Measurements from ENCODE around the gene GGNBP2.
"Not testable (repeated sequence)": the region's sequence is repeated elsewhere in the genome, so short reads cannot be mapped to it uniquely, and the experiment has no call there.

GGNBP2 gene

GRCh38 chr17:36600936-36601302 lies 56.2 kb downstream of the GGNBP2 start:
- DNase-seq (ENCODE audit: low read depth): no peak
- TF ChIP-seq CTCF (conservative IDR thresholded peaks at IDR 0.05; ENCODE audit: low read depth, low read length): no peak
- peak overlapping the region; percentile 90 for H3K4me3 ChIP-seq (ENCODE audit: low read length)

GRCh38 chr17:36601303-36602029 lies 56.7 kb downstream of the GGNBP2 start, which contains the start of gene MRM1:
MRM1 (plus strand) TSS chr17:36601583; CDS start chr17:36601811, 228 bp downstream.
- DNase-seq (ENCODE audit: low read depth): peak; percentile 51
- TF ChIP-seq CTCF (conservative IDR thresholded peaks at IDR 0.05; ENCODE audit: low read depth, low read length): no peak
- peak within 1 kb of the TSS; percentile 90 for H3K4me3 ChIP-seq (ENCODE audit: low read length)

DNA sequence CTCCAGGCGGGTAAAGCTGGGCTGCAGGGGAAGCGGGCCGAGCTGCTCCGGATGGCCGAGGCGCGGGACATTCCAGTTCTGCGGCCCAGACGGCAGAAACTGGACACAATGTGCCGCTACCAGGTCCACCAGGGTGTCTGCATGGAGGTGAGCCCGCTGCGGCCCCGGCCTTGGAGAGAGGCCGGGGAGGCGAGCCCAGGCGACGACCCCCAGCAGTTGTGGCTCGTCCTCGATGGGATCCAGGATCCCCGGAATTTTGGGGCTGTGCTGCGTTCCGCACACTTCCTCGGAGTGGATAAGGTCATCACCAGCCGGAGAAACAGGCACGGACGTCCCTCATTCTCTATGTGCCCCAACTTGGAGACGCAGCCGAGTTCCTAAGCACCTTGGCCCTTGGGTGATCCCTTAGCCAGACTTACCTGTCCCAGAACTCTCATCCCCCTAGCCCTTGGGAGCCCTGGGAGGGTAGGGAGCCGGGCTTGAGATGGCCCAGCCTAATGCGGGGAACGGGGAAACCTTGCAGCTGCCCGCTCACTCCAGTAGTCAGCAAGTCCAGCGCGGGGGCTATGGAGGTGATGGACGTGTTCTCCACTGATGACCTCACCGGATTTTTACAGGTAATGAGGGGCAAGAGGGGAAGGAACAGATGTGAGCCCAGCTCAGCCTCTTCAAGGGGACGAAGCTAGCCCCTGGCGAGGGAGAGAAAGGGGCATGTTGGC lies 57.5 kb downstream of the GGNBP2 start:
- peak overlapping the region; percentile 90 for H3K4me3 ChIP-seq (ENCODE audit: low read length)
- no peak for TF ChIP-seq CTCF (conservative IDR thresholded peaks at IDR 0.05; ENCODE audit: low read depth, low read length)
- DNase-seq (ENCODE audit: low read depth): no peak

DNA sequence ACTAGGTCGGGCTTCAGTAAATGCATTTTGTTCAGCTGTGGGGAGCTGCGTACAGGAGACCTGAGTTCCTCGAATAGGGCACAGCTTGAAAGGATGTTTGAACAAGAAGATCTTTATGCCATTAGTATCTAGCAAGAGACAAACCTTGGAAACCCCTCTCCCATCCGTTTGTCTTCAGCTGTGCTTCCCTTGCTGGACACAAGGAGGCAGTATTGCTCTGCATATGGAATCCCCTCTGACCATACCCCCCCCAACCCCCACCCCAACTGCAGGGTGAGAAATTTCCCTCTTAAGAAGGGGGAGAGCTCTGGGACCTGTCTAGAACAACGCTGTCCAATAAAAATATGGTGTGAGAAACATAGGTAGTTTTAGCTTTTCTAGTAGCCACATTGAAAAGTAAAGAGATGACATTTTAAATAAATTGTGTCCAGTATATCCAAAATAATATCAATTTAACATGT lies 58.2 kb downstream of the GGNBP2 start:
- TF ChIP-seq CTCF (conservative IDR thresholded peaks at IDR 0.05; ENCODE audit: low read depth, low read length): peak; percentile 90
- peak overlapping the region; percentile 90 for H3K4me3 ChIP-seq (ENCODE audit: low read length)
- DNase-seq (ENCODE audit: low read depth): no peak

DNA sequence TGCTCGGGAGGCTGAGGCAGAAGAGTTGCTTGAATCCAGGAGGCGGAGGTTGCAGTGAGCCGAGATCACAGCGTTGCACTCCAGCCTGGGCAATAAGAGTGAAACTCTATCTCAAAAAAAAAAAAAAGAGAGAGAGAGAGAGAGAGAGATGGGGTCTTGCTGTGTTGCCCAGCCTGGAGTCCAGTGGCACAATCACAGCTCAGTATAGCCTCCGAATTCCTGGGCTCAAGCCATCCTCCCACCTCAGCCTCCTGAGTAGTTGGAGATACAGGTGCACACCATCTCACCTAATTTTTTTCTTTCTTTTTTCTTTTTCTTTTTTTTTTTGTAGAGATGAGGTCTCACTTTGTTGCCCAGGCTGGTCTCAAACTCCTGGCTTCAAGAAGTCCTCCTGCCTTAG lies 60.3 kb downstream of the GGNBP2 start:
- DNase-seq (ENCODE audit: low read depth); H3K4me3 ChIP-seq (ENCODE audit: low read length): not testable (repeated sequence)

DNA sequence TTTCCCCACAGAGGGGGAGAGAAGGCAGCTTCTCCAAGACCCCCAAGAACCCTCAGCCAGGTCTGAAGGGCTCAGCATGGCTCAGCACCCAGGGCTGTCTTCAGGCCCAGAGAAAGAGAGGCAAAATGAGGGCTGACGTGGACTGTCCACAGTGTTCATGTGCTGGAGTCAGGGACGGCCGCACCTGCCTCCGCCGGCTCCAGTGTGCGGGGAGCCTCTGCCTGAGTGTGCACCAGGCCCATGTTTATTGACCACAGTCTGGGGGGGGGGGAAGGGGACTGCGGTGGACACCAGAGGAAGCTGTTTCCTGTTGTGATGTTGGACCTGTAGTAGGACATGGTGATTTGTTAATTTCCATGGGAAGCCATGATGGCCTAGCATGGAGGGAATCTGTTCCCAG lies 63.6 kb downstream of the GGNBP2 start:
- H3K4me3 ChIP-seq (ENCODE audit: low read length): no peak overlapping the region
- TF ChIP-seq CTCF (conservative IDR thresholded peaks at IDR 0.05; ENCODE audit: low read depth, low read length): no peak
- no peak for DNase-seq (ENCODE audit: low read depth)

DNA sequence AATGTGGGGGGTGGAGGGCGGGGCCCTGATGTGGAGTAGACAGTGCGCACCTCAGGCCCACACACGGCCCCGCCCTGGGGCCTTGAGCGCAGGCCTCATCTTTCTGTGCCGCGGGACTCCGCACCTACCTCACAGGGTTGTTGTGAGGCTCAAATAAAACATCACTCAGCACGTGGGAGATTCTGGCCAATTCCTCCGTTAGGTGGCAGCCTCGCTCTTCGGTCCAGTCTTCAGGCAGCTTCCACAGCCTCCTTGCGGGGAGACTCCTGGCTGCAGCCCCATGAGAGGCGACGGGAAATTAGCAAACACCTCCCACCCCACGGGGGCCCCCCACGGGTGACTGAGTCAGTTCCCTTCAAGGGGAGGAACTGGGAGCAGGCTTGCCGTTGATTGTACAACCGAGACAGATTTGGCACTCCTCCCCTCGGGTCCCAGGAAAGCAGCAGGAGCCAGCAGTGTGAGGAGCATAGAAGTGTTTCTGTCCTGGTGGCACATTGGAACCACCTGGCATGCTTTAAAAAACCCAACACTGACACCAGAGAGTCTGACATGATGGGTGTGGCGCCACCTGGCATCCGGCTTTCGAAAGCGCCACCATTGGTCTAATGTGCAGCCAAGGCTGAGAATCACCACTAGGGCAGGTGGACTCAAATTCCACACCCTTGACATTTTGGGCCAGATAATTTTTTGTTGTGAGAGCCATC lies 64.2 kb downstream of the GGNBP2 start:
- DNase-seq (ENCODE audit: low read depth): no peak
- H3K4me3 ChIP-seq (ENCODE audit: low read length): no peak overlapping the region

More for the DNA sequence above, 64.2 kb downstream of the GGNBP2 start:
- TF ChIP-seq CTCF (conservative IDR thresholded peaks at IDR 0.05; ENCODE audit: low read depth, low read length): peak; percentile 51
